ENCODE measurements around the gene DSCAM.

GRCh38 chr21:40871099-40871498 is 24.1 kb upstream of the DSCAM start:
- TF ChIP-seq CTCF (IDR thresholded peaks at IDR 0.05 in 8 of 11, conservative IDR thresholded peaks at IDR 0.05 in 3 of 11) (no peak), POLR2A (IDR thresholded peaks at IDR 0.05) (no peak), POLR2AphosphoS5 (IDR thresholded peaks at IDR 0.05) (no peak)

All from spleen (tissue), 7 donors.